Progenitor cell of endocrine pancreas (in vitro differentiated cells): ENCODE measurements around the gene ABHD5. TPM values are rescaled to one million over a fixed set of nuclear protein-coding genes. Genes with fewer than 3 reads are reported as not detected.
A peak's percentile ranks its signal among the peaks of the same experiment; 100 is the strongest.

ENCODE experiments used
- DNase-seq: peaks from one replicate; pipeline ENCODE4 v3.0.0; 2021; ENCODE audit warnings: low spot score; ENCODE audit not compliant: unreplicated experiment
- H3K27ac Mint-ChIP-seq: 2 replicates; pipeline ENCODE4 v1.8.0; 2021; ENCODE audit warnings: mild to moderate bottlenecking, moderate library complexity, mixed read lengths
- H3K27me3 Mint-ChIP-seq: 2 replicates; pipeline ENCODE4 v1.8.0; 2021; ENCODE audit warnings: mixed read lengths
- H3K36me3 Mint-ChIP-seq: 2 replicates; pipeline ENCODE4 v1.8.0; 2022; ENCODE audit warnings: mixed read lengths; ENCODE audit not compliant: insufficient read depth
- H3K4me1 Mint-ChIP-seq: 2 replicates; pipeline ENCODE4 v1.8.0; 2021; ENCODE audit warnings: low read depth, mixed read lengths
- H3K4me3 Mint-ChIP-seq: 2 replicates; pipeline ENCODE4 v1.8.0; 2021; ENCODE audit warnings: low read depth, mild to moderate bottlenecking, moderate library complexity, mixed read lengths
- H3K9me3 Mint-ChIP-seq: 2 replicates; pipeline ENCODE4 v1.8.0; 2021; ENCODE audit warnings: low read depth, mixed read lengths
- total RNA-seq: library from RNA; stranded (reverse); gene quantifications from 2 replicates; pipeline ENCODE4 v1.2.1, GENCODE V29; 2021
- TF ChIP-seq, protein P1 (sequence below): fragments of 200-600 bp; sonication (generic); IDR thresholded peaks from one replicate; pipeline ENCODE4 v1.5.0; 2021; ENCODE audit warnings: antibody characterized with exemption, mild to moderate bottlenecking; ENCODE audit not compliant: unreplicated experiment

Gene ABHD5
- total RNA-seq, 1 donor from 2014 or later, result 14.8 TPM

DNA sequence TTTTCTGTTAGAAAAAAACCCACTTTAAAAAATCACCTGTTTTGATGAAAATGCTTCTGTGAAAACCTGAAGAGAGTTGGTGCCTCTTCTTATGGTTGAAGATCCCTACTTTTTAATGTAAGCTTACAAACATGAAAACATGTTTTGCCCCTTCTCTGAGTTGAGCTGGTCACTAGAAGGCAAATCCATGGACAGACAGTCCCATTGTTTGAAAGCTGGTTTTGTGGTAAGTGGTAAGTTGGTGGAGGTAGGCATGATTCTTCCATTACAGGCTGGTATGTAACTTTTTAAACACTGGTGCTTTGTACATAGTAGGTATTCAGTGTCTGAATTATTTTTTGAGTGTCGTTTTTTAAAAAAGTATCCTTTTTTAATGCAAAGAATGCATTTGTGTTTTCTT is 6.1 kb downstream of the ABHD5 start:
- Mint-ChIP-seq H3K36me3 (no peaks in the 10 kb centered on the region), H3K27ac (no peak overlapping the region), H3K4me3 (no peak overlapping the region), H3K27me3 (no peaks in the 10 kb centered on the region), H3K4me1 (peaks cover 32% of the 10 kb centered on the region), H3K9me3 (no peaks in the 10 kb centered on the region)
- TF ChIP-seq, protein P1, sequence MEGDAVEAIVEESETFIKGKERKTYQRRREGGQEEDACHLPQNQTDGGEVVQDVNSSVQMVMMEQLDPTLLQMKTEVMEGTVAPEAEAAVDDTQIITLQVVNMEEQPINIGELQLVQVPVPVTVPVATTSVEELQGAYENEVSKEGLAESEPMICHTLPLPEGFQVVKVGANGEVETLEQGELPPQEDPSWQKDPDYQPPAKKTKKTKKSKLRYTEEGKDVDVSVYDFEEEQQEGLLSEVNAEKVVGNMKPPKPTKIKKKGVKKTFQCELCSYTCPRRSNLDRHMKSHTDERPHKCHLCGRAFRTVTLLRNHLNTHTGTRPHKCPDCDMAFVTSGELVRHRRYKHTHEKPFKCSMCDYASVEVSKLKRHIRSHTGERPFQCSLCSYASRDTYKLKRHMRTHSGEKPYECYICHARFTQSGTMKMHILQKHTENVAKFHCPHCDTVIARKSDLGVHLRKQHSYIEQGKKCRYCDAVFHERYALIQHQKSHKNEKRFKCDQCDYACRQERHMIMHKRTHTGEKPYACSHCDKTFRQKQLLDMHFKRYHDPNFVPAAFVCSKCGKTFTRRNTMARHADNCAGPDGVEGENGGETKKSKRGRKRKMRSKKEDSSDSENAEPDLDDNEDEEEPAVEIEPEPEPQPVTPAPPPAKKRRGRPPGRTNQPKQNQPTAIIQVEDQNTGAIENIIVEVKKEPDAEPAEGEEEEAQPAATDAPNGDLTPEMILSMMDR, result no peak
- DNase-seq, result no peak

DNA sequence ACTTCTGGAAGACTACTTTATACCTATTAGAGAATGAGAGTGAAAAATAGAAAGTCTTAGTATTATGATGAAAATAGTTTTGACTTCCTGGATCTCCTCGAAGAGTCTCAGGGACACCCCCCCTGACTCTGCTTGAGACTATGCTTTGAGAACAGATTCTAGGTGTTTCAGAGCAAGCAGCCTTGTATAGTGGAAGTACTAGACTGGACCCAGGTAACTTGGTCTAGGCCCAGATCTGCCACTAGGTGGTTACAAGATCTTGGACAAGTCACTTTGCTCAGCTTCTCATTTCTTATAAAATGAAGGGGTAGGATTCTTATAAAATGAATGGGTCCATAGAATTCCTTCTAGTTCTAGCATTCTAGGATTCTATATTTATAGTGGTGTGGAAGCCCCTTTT is 9.1 kb downstream of the ABHD5 start:
- no peak for DNase-seq
- H3K27me3 Mint-ChIP-seq, result no peaks in the 10 kb centered on the region
- no peak overlapping the region for H3K4me3 Mint-ChIP-seq
- H3K36me3 Mint-ChIP-seq, result no peaks in the 10 kb centered on the region
- TF ChIP-seq, protein P1, result peak; percentile 22
- H3K4me1 Mint-ChIP-seq, result peaks cover 16% of the 10 kb centered on the region
- H3K9me3 Mint-ChIP-seq, result no peaks in the 10 kb centered on the region
- no peak overlapping the region for H3K27ac Mint-ChIP-seq

DNA sequence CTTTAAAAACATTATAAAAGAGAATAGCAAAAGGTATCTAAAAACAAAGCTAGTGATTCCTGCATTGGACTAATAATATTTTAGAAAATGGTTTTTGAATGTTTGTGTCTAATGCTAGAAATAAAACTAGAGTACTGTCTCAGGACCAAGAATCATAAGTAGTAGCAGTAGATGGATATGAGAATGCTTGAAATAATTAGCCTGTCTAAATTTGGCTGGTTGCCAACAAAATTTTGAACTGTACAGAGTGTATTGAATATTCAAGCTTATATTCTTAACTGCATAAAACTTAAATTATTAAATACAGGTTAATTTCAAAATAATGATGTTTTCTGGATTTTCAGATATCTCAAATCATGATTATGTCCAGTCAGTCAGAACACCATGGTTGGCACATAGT is 14.0 kb downstream of the ABHD5 start:
- H3K4me1 Mint-ChIP-seq, result no peaks in the 10 kb centered on the region
- H3K27ac Mint-ChIP-seq, result no peak overlapping the region
- H3K36me3 Mint-ChIP-seq, result no peaks in the 10 kb centered on the region
- TF ChIP-seq, protein P1, result no peak
- DNase-seq, result no peak
- H3K4me3 Mint-ChIP-seq, result no peak overlapping the region
- H3K27me3 Mint-ChIP-seq, result no peaks in the 10 kb centered on the region
- H3K9me3 Mint-ChIP-seq, result no peaks in the 10 kb centered on the region

DNA sequence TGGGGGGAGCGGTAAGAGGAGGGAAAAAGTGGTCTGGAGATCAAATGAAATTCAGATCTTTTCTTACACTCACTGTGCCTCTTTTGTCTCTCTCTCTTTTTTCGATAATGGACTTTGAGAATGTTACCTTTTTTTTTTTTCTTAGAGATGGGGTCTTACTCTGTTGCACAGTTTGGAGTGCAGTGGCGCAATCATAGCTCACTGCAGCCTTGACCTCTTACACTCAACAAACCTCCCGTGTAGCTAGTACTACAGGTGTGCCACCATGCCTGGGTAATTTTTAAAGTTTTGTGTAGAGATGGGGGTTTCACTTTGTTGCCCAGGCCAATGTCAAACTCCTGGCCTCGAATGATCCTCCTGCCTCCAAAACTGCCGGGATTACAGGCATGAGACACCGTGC is 15.6 kb downstream of the ABHD5 start:
- TF ChIP-seq, protein P1, result no peak
- Mint-ChIP-seq H3K4me3 (no peak overlapping the region), H3K27ac (no peak overlapping the region), H3K27me3 (no peaks in the 10 kb centered on the region), H3K9me3 (no peaks in the 10 kb centered on the region), H3K4me1 (no peaks in the 10 kb centered on the region), H3K36me3 (no peaks in the 10 kb centered on the region)
- no peak for DNase-seq

DNA sequence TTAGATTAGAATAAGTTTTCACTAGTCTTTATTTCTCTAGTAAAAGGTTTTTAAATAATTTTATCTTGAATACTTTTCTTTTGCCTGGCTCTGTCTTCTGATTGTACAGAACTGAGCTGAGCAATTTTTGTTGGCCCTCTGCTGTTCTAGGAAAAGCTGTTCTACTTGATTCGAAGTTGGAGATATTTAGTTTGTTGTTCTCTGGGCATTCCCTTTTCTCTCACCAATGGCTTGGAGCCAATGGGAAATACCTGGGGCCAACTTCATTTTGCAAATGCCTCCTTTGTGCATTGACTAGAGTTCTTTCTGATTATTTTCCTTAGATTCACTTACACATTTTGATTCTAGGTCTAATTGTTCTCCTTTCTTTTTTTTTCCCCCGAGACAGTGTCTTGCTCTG is 16.5 kb downstream of the ABHD5 start:
- peaks cover 4% of the 10 kb centered on the region for H3K36me3 Mint-ChIP-seq
- no peak overlapping the region for H3K4me3 Mint-ChIP-seq
- no peak for DNase-seq
- H3K9me3 Mint-ChIP-seq, result no peaks in the 10 kb centered on the region
- no peak overlapping the region for H3K27ac Mint-ChIP-seq
- no peaks in the 10 kb centered on the region for H3K4me1 Mint-ChIP-seq
- TF ChIP-seq, protein P1, result no peak
- no peaks in the 10 kb centered on the region for H3K27me3 Mint-ChIP-seq

DNA sequence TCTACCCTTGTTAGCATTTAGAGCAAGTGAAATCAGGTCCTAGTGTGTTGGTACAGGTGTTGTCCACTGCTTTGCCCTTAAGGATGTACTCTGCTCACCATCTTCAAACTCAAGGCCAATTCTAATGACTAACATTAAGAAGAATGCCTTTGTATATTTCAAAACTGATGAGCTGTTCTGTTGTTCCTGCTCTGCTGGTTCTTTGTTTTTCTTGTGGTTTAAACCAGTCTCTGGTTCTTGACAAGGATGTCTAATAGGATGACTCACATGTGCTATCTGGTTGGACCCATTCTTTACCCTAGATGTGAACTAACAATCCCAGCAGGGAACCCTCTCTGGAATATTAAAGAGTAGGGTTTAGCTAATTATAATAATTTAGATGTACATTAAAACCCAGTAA is 17.3 kb downstream of the ABHD5 start:
- no peaks in the 10 kb centered on the region for H3K27me3 Mint-ChIP-seq
- H3K4me3 Mint-ChIP-seq, result no peak overlapping the region
- H3K36me3 Mint-ChIP-seq, result peaks cover 9% of the 10 kb centered on the region
- no peak overlapping the region for H3K27ac Mint-ChIP-seq
- no peak for DNase-seq
- no peaks in the 10 kb centered on the region for H3K9me3 Mint-ChIP-seq
- H3K4me1 Mint-ChIP-seq, result no peaks in the 10 kb centered on the region
- TF ChIP-seq, protein P1, result no peak
